ENCODE results near the gene UCK2.

UCK2 gene

GRCh38 chr1:165807613-165808012 is 19.8 kb upstream of the UCK2 start:
- no peak overlapping the region for H3K9ac ChIP-seq (ENCODE audit: low read length)
- no peaks in the 10 kb centered on the region for H3K79me2 ChIP-seq (ENCODE audit: insufficient read depth, low read length)
- no peaks in the 10 kb centered on the region for H3K36me3 ChIP-seq (ENCODE audit: insufficient read depth, low read length)
- no peak for TF ChIP-seq EZH2 (IDR thresholded peaks at IDR 0.05; ENCODE audit: borderline replicate concordance, low read length)
- TF ChIP-seq CTCF (IDR thresholded peaks at IDR 0.05; ENCODE audit: low read length), result no peak
- H3K4me3 ChIP-seq (ENCODE audit: low read depth, low read length, poor library complexity, severe bottlenecking), result no peak overlapping the region
- H3K4me1 ChIP-seq (ENCODE audit: insufficient read depth, low read length, severe bottlenecking), result no peaks in the 10 kb centered on the region
- H3K9me2 ChIP-seq (ENCODE audit: low read depth, low read length), result no peaks in the 10 kb centered on the region
- no peak overlapping the region for H3K4me2 ChIP-seq (ENCODE audit: low read length)
- H3K27ac ChIP-seq (ENCODE audit: low read depth, low read length, poor library complexity, severe bottlenecking), result no peak overlapping the region
- no peaks in the 10 kb centered on the region for H3K9me3 ChIP-seq (ENCODE audit: low read length)
- no peaks in the 10 kb centered on the region for H3F3A ChIP-seq (ENCODE audit: insufficient read depth, low read length)
- no peak overlapping the region for H2AFZ ChIP-seq (ENCODE audit: low read length)
- H4K20me1 ChIP-seq (ENCODE audit: insufficient read depth, low read length), result no peaks in the 10 kb centered on the region
- no peaks in the 10 kb centered on the region for H3K27me3 ChIP-seq (ENCODE audit: insufficient read depth, low read length)

GRCh38 chr1:165815725-165816124 is 11.7 kb upstream of the UCK2 start:
- Histone ChIP-seq H3K9me3 (ENCODE audit: low read length) (no peaks in the 10 kb centered on the region), H2AFZ (ENCODE audit: low read length) (no peak overlapping the region), H3K4me1 (ENCODE audit: insufficient read depth, low read length, severe bottlenecking) (no peaks in the 10 kb centered on the region), H3K79me2 (ENCODE audit: insufficient read depth, low read length) (no peaks in the 10 kb centered on the region), H3K4me3 (ENCODE audit: low read depth, low read length, poor library complexity, severe bottlenecking) (no peak overlapping the region), H3K27ac (ENCODE audit: low read depth, low read length, poor library complexity, severe bottlenecking) (no peak overlapping the region), H4K20me1 (ENCODE audit: insufficient read depth, low read length) (no peaks in the 10 kb centered on the region), H3K9ac (ENCODE audit: low read length) (no peak overlapping the region), H3K36me3 (ENCODE audit: insufficient read depth, low read length) (no peaks in the 10 kb centered on the region), H3K27me3 (ENCODE audit: insufficient read depth, low read length) (no peaks in the 10 kb centered on the region), H3K9me2 (ENCODE audit: low read depth, low read length) (no peaks in the 10 kb centered on the region), H3K4me2 (ENCODE audit: low read length) (no peak overlapping the region), H3F3A (ENCODE audit: insufficient read depth, low read length) (no peaks in the 10 kb centered on the region)
- TF ChIP-seq CTCF (IDR thresholded peaks at IDR 0.05; ENCODE audit: low read length) (no peak), EZH2 (IDR thresholded peaks at IDR 0.05; ENCODE audit: borderline replicate concordance, low read length) (no peak)

- H3K4me2 ChIP-seq (ENCODE audit: low read length), result no peak overlapping the region
- no peaks in the 10 kb centered on the region for H3F3A ChIP-seq (ENCODE audit: insufficient read depth, low read length)
- H3K27me3 ChIP-seq (ENCODE audit: insufficient read depth, low read length), result no peaks in the 10 kb centered on the region
- TF ChIP-seq EZH2 (IDR thresholded peaks at IDR 0.05; ENCODE audit: borderline replicate concordance, low read length) (no peak), CTCF (IDR thresholded peaks at IDR 0.05; ENCODE audit: low read length) (no peak)
- H3K9me2 ChIP-seq (ENCODE audit: low read depth, low read length), result no peaks in the 10 kb centered on the region
- no peaks in the 10 kb centered on the region for H4K20me1 ChIP-seq (ENCODE audit: insufficient read depth, low read length)
- H3K27ac ChIP-seq (ENCODE audit: low read depth, low read length, poor library complexity, severe bottlenecking), result no peak overlapping the region
- H3K36me3 ChIP-seq (ENCODE audit: insufficient read depth, low read length), result no peaks in the 10 kb centered on the region
- no peak overlapping the region for H3K4me3 ChIP-seq (ENCODE audit: low read depth, low read length, poor library complexity, severe bottlenecking)
- no peaks in the 10 kb centered on the region for H3K9me3 ChIP-seq (ENCODE audit: low read length)
- no peak overlapping the region for H3K9ac ChIP-seq (ENCODE audit: low read length)
- H3K79me2 ChIP-seq (ENCODE audit: insufficient read depth, low read length), result no peaks in the 10 kb centered on the region
- no peak overlapping the region for H2AFZ ChIP-seq (ENCODE audit: low read length)
- H3K4me1 ChIP-seq (ENCODE audit: insufficient read depth, low read length, severe bottlenecking), result no peaks in the 10 kb centered on the region
Measured at GRCh38 chr1:165816157-165816556, 11.3 kb upstream of the UCK2 start.
